OCI-LY7 (cell line): ENCODE results near the gene PLA2G4E. TPM values are rescaled to one million over a fixed set of nuclear protein-coding genes. Genes with fewer than 3 reads are reported as not detected.
A peak's percentile ranks its signal among the peaks of the same experiment; 100 is the strongest.

Experiments
- BruUV-seq: library from RNA; stranded (reverse); fragments of 400-500 nt; replicated peaks from 2 replicates; lab custom pipeline; 2021; lab: Mats Ljungman, UMichigan
- CTCF ChIA-PET: fragments of 300-600 bp; sonication (Branson Sonifier 250); formaldehyde crosslinking; loops from one replicate; lab custom pipeline; 2022; ENCODE audit warnings: antibody characterized with exemption; ENCODE audit not compliant: unreplicated experiment; lab: Charles Lee
- POLR2A ChIA-PET: fragments of 300-600 bp; sonication (Branson Sonifier 250); formaldehyde crosslinking; loops from one replicate; lab custom pipeline; 2022; ENCODE audit warnings: antibody characterized with exemption; lab: Charles Lee
- DNase-seq: peaks from one replicate; pipeline ENCODE4 v3.0.0-alpha.2; 2015; ENCODE audit warnings: low spot score
- H2AFZ ChIP-seq: fragments of 200-600 bp; sonication (generic), shearing (Covaris generic); 2 replicates; pipeline ENCODE4 v1.6.1; 2014; ENCODE audit warnings: mild to moderate bottlenecking, antibody characterized with exemption, low read length, moderate library complexity
- H3K27ac ChIP-seq: fragments of 200-600 bp; sonication (generic); 2 replicates; pipeline ENCODE4 v1.5.1; 2014; ENCODE audit warnings: mixed run types, low read depth, mild to moderate bottlenecking, moderate library complexity, low read length, inconsistent platforms; ENCODE audit not compliant: poor library complexity, severe bottlenecking
- H3K36me3 ChIP-seq: fragments of 200-600 bp; sonication (generic); 2 replicates; pipeline ENCODE4 v1.6.1; 2014; ENCODE audit warnings: mild to moderate bottlenecking, antibody characterized with exemption, low read length, moderate library complexity, mixed read lengths; ENCODE audit not compliant: insufficient read depth
- H3K4me1 ChIP-seq: fragments of 200-600 bp; sonication (generic); 2 replicates; pipeline ENCODE4 v1.5.1; 2014; ENCODE audit warnings: mild to moderate bottlenecking, low read length; ENCODE audit not compliant: insufficient read depth, poor library complexity, severe bottlenecking
- H3K4me2 ChIP-seq: fragments of 200-600 bp; sonication (generic); 2 replicates; pipeline ENCODE4 v1.6.1; 2014; ENCODE audit warnings: mild to moderate bottlenecking, low read length
- H3K4me3 ChIP-seq: fragments of 200-600 bp; sonication (generic); 2 replicates; pipeline ENCODE4 v1.5.1; 2014; ENCODE audit warnings: mild to moderate bottlenecking, low read depth, low read length; ENCODE audit not compliant: poor library complexity, severe bottlenecking
- H3K79me2 ChIP-seq: fragments of 200-600 bp; sonication (generic); 2 replicates; pipeline ENCODE4 v1.6.1; 2016; ENCODE audit warnings: low read depth, mild to moderate bottlenecking, low read length, moderate library complexity, mixed read lengths; ENCODE audit not compliant: insufficient read depth
- H3K9me2 ChIP-seq: fragments of 200-600 bp; sonication (generic); 2 replicates; pipeline ENCODE4 v1.6.1; 2016; ENCODE audit warnings: mild to moderate bottlenecking, low read length, mixed read lengths; ENCODE audit not compliant: insufficient read depth
- H3K9me3 ChIP-seq: fragments of 200-600 bp; sonication (generic); 2 replicates; pipeline ENCODE4 v1.6.1; 2014; ENCODE audit warnings: mild to moderate bottlenecking, mixed run types, low read length, mixed read lengths
- H4K20me1 ChIP-seq: fragments of 200-600 bp; sonication (generic); 2 replicates; pipeline ENCODE4 v1.6.1; 2014; ENCODE audit warnings: mild to moderate bottlenecking, antibody characterized with exemption, low read length, moderate library complexity, mixed read lengths; ENCODE audit not compliant: insufficient read depth
- CTCF ChIP-seq: fragments of 200-600 bp; sonication (generic); conservative IDR thresholded peaks from 2 replicates; pipeline ENCODE4 v1.5.1; 2014; ENCODE audit warnings: mild to moderate bottlenecking, antibody characterized with exemption, low read length, moderate library complexity, mixed read lengths
- EZH2phosphoT487 ChIP-seq: fragments of 200-600 bp; sonication (generic); IDR thresholded peaks from 2 replicates; pipeline ENCODE4 v1.6.1; 2018; ENCODE audit warnings: low read depth, borderline replicate concordance, mild to moderate bottlenecking, mixed run types, antibody characterized with exemption, low read length, moderate library complexity, mixed read lengths
- intact Hi-C: fragments of 100-400 bp; cut with micrococcal nuclease; formaldehyde crosslinking; loops from one replicate; pipeline ENCODE4 v1.10.0; 2022; ENCODE audit not compliant: unreplicated experiment
- total RNA-seq, 2 experiments: library from RNA; depleted of rRNA in 1 of 2; stranded (reverse); fragments of >200 nt in 1 of 2; shearing (Covaris generic) in 1 of 2; gene quantifications; 2 replicates each; pipeline ENCODE4 v1.2.3, GENCODE V29; 2014 to 2022

The PLA2G4E gene
- total RNA-seq, 2 experiments from 2014 or later, result not detected

DNA sequence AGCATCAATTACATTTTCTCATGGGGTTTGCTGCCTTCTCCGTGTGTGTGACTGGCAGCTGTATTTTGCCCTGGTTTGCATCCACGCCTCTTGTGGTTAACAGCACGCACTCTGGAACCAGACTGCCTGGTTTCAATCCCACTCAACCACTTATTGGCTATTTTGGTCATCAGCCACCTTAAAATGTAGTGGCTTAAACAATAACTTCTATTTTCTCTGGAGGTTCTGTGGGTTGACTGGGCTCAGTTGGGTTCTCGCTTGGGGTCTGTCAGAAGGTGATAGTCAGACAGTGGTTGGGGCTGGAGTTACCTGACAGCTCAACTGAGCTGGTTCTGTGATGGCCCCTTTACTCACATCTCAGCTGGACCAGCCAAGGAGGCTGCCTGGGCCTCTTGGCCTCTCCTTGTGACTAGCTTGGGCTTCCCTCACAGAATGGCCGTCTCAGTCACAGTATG is 85.2 kb downstream of the PLA2G4E start:
- Histone ChIP-seq H3K9me3 (no peaks in the 10 kb centered on the region), H3K36me3 (peaks cover 7% of the 10 kb centered on the region; the same call in 1 of the 2 replicates), H3K27ac (no peak overlapping the region), H3K4me3 (no peak overlapping the region), H4K20me1 (no peaks in the 10 kb centered on the region), H2AFZ (no peak overlapping the region), H3K4me2 (peak overlapping the region; percentile 41; the same call in 1 of the 2 replicates), H3K4me1 (peaks cover 19% of the 10 kb centered on the region), H3K79me2 (no peaks in the 10 kb centered on the region), H3K9me2 (no peaks in the 10 kb centered on the region)
- TF ChIP-seq CTCF (no peak), EZH2phosphoT487 (no peak)
- no TSS peak for BruUV-seq
- no peak for DNase-seq
- ChIA-PET POLR2A (no interaction called here), CTCF (interaction anchor here (0.5 to 0.6 kb wide), 2 partner anchors 33 to 119 kb away, joined by 3 read pairs; no protein-coding TSS in a partner anchor)
- intact Hi-C loops, result no loop called here

GRCh38 chr15:41934843-41935242 is 86.0 kb downstream of the PLA2G4E start:
- ChIA-PET CTCF (no interaction called here), POLR2A (interaction anchor here (0.6 kb wide), 1 partner anchor 60 kb away, joined by 5 read pairs; no protein-coding TSS in a partner anchor)
- Histone ChIP-seq H3K9me3 (no peaks in the 10 kb centered on the region), H3K79me2 (no peaks in the 10 kb centered on the region), H2AFZ (peak overlapping the region; percentile 31; the same call in 1 of the 2 replicates), H3K36me3 (no peaks in the 10 kb centered on the region), H3K4me3 (no peak overlapping the region), H3K4me1 (peaks cover 24% of the 10 kb centered on the region), H4K20me1 (no peaks in the 10 kb centered on the region), H3K9me2 (no peaks in the 10 kb centered on the region), H3K4me2 (peak overlapping the region; percentile 41), H3K27ac (no peak overlapping the region)
- peak; percentile 64 for DNase-seq
- BruUV-seq, result no TSS peak
- intact Hi-C loops, result no loop called here
- TF ChIP-seq EZH2phosphoT487, result no peak

DNA sequence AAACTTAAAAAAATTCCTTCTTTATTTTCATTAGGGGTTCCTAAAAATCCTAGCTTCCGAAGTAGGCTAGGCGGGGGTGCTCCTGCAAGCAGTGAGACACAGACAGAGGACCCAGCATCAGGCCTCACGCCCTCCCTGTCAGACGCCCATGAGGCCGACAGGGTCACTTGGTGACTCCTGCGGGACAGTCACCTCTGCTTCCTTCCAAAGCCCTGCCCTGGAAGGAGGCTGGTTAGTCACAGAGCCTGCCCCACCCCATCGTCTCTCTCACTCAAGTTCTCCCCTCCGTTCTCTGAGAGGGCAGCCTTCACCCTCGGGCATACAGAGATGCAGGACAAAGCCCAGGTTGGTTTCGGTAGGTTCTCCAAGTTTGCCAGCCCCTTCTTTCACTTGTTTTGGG is 87.1 kb downstream of the PLA2G4E start:
- no peak overlapping the region for H3K4me2 ChIP-seq
- H3K79me2 ChIP-seq, result no peaks in the 10 kb centered on the region
- H3K27ac ChIP-seq, result no peak overlapping the region
- ChIA-PET POLR2A (no interaction called here), CTCF (no interaction called here)
- DNase-seq, result no peak
- intact Hi-C loops, result no loop called here
- BruUV-seq, result no TSS peak
- no peaks in the 10 kb centered on the region for H3K9me3 ChIP-seq
- no peaks in the 10 kb centered on the region for H3K9me2 ChIP-seq
- peaks cover 29% of the 10 kb centered on the region for H3K4me1 ChIP-seq
- no peaks in the 10 kb centered on the region for H4K20me1 ChIP-seq
- H2AFZ ChIP-seq, result no peak overlapping the region
- no peaks in the 10 kb centered on the region for H3K36me3 ChIP-seq
- H3K4me3 ChIP-seq, result no peak overlapping the region
- TF ChIP-seq EZH2phosphoT487 (no peak), CTCF (no peak)
